Body of pancreas (tissue), 4 donors: ENCODE measurements around the gene ELL2. TPM values are rescaled to one million over a fixed set of nuclear protein-coding genes. Genes with fewer than 3 reads are reported as not detected.
A peak's percentile ranks its signal among the peaks of the same experiment; 100 is the strongest.
"Not testable (repeated sequence)": the region's sequence is repeated elsewhere in the genome, so short reads cannot be mapped to it uniquely, and the experiment has no call there.

Source experiments
- ATAC-seq: fragments of 150-250 bp; one replicate; pipeline ENCODE4 v1.9.1; 2016
- DNase-seq, 4 donors: peaks; one replicate each; pipeline ENCODE4 v3.0.0-alpha.2; 2019
- H3K27ac ChIP-seq, 4 donors: fragments of 200-600 bp; sonication (generic); 1 replicate in 3 of 4; 2 replicates in 1 of 4; pipeline versions ENCODE4 v1.5.1 to v1.6.1; 2016 to 2019; ENCODE audit warnings: mild to moderate bottlenecking in 1 of 4, mixed read lengths in 1 of 4, moderate library complexity in 1 of 4
- H3K27me3 ChIP-seq, 2 donors: fragments of 200-600 bp; sonication (generic); one replicate each; pipeline ENCODE4 v1.6.0; 2016; ENCODE audit warnings: mild to moderate bottlenecking in 1 of 2
- H3K36me3 ChIP-seq, 2 donors: fragments of 200-600 bp; sonication (generic); replicated peaks in 1 of 2; 2 replicates each; pipeline ENCODE4 v1.5.1; 2016; ENCODE audit warnings: low read depth in 2 of 2; ENCODE audit not compliant: insufficient read depth in 1 of 2
- H3K4me1 ChIP-seq: fragments of 200-600 bp; sonication (generic); one replicate; pipeline ENCODE4 v1.6.0; 2016
- H3K4me3 ChIP-seq, 2 donors: fragments of 200-600 bp; sonication (generic); 1 replicate in 1 of 2; 2 replicates in 1 of 2; pipeline ENCODE4 v1.5.1; 2016 to 2019
- H3K9me3 ChIP-seq, 3 donors: fragments of 200-600 bp; sonication (generic); 1 replicate in 2 of 3; 2 replicates in 1 of 3; pipeline ENCODE4 v1.5.1; 2016
- CTCF ChIP-seq, 7 experiments: fragments of 450-650 bp in 4 of 7; fragments of 200-600 bp in 3 of 7; sonication (generic) in 3 of 7; IDR thresholded peaks; one replicate each; pipeline ENCODE4 v1.5.1; 2016 to 2019; ENCODE audit warnings: antibody characterized with exemption in 7 of 7
- POLR2A ChIP-seq, 3 donors: fragments of 450-650 bp; IDR thresholded peaks; one replicate each; pipeline ENCODE4 v1.6.1; 2016; ENCODE audit warnings: antibody characterized with exemption in 3 of 3, mild to moderate bottlenecking in 2 of 3
- WGBS, 2 donors: methylation state at CpG; one replicate each; pipeline ENCODE4 v1.1.5; 2017; 5-methylcytosine and 5-hydroxymethylcytosine counted together
- intact Hi-C: fragments of 100-400 bp; cut with DNase I; formaldehyde crosslinking; loops from one replicate; pipeline ENCODE4 v1.15.1; 2023
- total RNA-seq, 2 donors: library from RNA; depleted of rRNA; stranded (reverse); fragments of >200 nt; gene quantifications; one replicate each; pipeline ENCODE4 v1.1.0, GENCODE V29; 2016

Gene ELL2
- total RNA-seq, 2 donors from 2014 or later, result 100 to 104 TPM

- Histone ChIP-seq H3K27me3 (no peaks in the 10 kb centered on the region), H3K9me3 (no peaks in the 10 kb centered on the region), H3K4me3 (no peak overlapping the region), H3K4me1 (peaks cover 40% of the 10 kb centered on the region), H3K27ac (no peak overlapping the region), H3K36me3 (no peaks in the 10 kb centered on the region)
- TF ChIP-seq CTCF (IDR thresholded peaks at IDR 0.05) (no peak), POLR2A (IDR thresholded peaks at IDR 0.05) (no peak)
- WGBS, 2 donors, result 83 to 88% methylated on average over 2 to 3 of the region's 3 CpGs
- DNase-seq, result no peak
- ATAC-seq, result no peak
- intact Hi-C loops, result loop anchor here (10.0 kb wide), 1 partner anchor 481 kb away; no protein-coding TSS in a partner anchor
Measured at GRCh38 chr5:95853490-95853889, 108.2 kb downstream of the ELL2 start.

GRCh38 chr5:95852567-95852966 lies 109.1 kb downstream of the ELL2 start:
- intact Hi-C loops, result loop anchor here (10.0 kb wide), 1 partner anchor 482 kb away; no protein-coding TSS in a partner anchor
- H3K4me3 ChIP-seq, result no peak overlapping the region
- no peak for DNase-seq

GRCh38 chr5:95851141-95851540 lies 110.5 kb downstream of the ELL2 start:
- not testable (repeated sequence) for ATAC-seq, H3K36me3 ChIP-seq, H3K4me3 ChIP-seq, H3K9me3 ChIP-seq, DNase-seq, H3K27me3 ChIP-seq
- peak overlapping the region in 2 of 4 donors; percentile 82 to 84 for H3K27ac ChIP-seq
- intact Hi-C loops, result loop anchor here (10.0 kb wide), 1 partner anchor 484 kb away; no protein-coding TSS in a partner anchor
- WGBS, 2 donors, result 99% methylated on average over 16 of the region's 34 CpGs; no CpG with 5 or more reads in 1 of the 2 donors
- peaks cover 16% of the 10 kb centered on the region for H3K4me1 ChIP-seq

More at GRCh38 chr5:95852567-95852966, 109.1 kb downstream of the ELL2 start:
- Histone ChIP-seq H3K4me1 (peaks cover 31% of the 10 kb centered on the region), H3K9me3 (no peaks in the 10 kb centered on the region), H3K27ac (no peak overlapping the region), H3K27me3 (no peaks in the 10 kb centered on the region), H3K36me3 (no peaks in the 10 kb centered on the region)
- WGBS, 2 donors, result 82 to 83% methylated on average over 5 of the region's 5 CpGs
- no peak for ATAC-seq
- TF ChIP-seq CTCF (IDR thresholded peaks at IDR 0.05) (no peak), POLR2A (IDR thresholded peaks at IDR 0.05) (no peak)

- 26 to 27% methylated on average over 5 of the region's 5 CpGs for WGBS, 2 donors
- H3K36me3 ChIP-seq, result no peaks in the 10 kb centered on the region
- intact Hi-C loops, result loop anchor here (10.0 kb wide), 1 partner anchor 484 kb away; no protein-coding TSS in a partner anchor
- H3K27ac ChIP-seq, result peak overlapping the region in 2 of 4 donors; percentile 82 to 84
- TF ChIP-seq POLR2A (IDR thresholded peaks at IDR 0.05) (peak in 2 of 3 donors; percentile 19 to 47), CTCF (IDR thresholded peaks at IDR 0.05) (no peak)
- H3K27me3 ChIP-seq, result no peaks in the 10 kb centered on the region
- peak; percentile 50 to 80 (median 62) for DNase-seq
- peaks cover 15% of the 10 kb centered on the region for H3K4me1 ChIP-seq
- H3K9me3 ChIP-seq, result no peaks in the 10 kb centered on the region
- ATAC-seq, result peak; percentile 89
- no peak overlapping the region for H3K4me3 ChIP-seq
Measured at GRCh38 chr5:95850391-95850894, 111.2 kb downstream of the ELL2 start.

- DNase-seq (no peak), ATAC-seq (no peak)
- 83 to 96% methylated on average over 3 of the region's 3 CpGs for WGBS, 2 donors
- Histone ChIP-seq H3K27me3 (no peaks in the 10 kb centered on the region), H3K27ac (no peak overlapping the region), H3K4me1 (peaks cover 15% of the 10 kb centered on the region), H3K4me3 (no peak overlapping the region), H3K36me3 (no peaks in the 10 kb centered on the region), H3K9me3 (no peaks in the 10 kb centered on the region)
- intact Hi-C loops, result no loop called here
- TF ChIP-seq CTCF (IDR thresholded peaks at IDR 0.05) (no peak), POLR2A (IDR thresholded peaks at IDR 0.05) (no peak)
Measured at GRCh38 chr5:95848701-95849100, 113.0 kb downstream of the ELL2 start.
